Right atrium auricular region (tissue), 2 donors: Measurements from ENCODE around the gene TRAF3. TPM values are rescaled to one million over a fixed set of nuclear protein-coding genes. Genes with fewer than 3 reads are reported as not detected.

Experiments
- DNase-seq: peaks from one replicate; pipeline ENCODE4 v3.0.0-alpha.2; 2019; ENCODE audit warnings: low spot score
- H3K27ac ChIP-seq, 2 donors: fragments of 200-600 bp; sonication (generic); 1 replicate in 1 of 2; 2 replicates in 1 of 2; pipeline ENCODE4 v1.5.1; 2016 to 2019
- H3K27me3 ChIP-seq, 2 donors: fragments of 200-600 bp; sonication (generic); one replicate each; pipeline versions ENCODE4 v1.5.1 to v1.6.0; 2017 to 2019
- H3K36me3 ChIP-seq: fragments of 200-600 bp; sonication (generic); one replicate; pipeline ENCODE4 v1.5.1; 2016
- H3K4me1 ChIP-seq, 2 donors: fragments of 200-600 bp; sonication (generic); one replicate each; pipeline versions ENCODE4 v1.5.1 to v1.6.0; 2017 to 2019
- H3K4me3 ChIP-seq, 2 donors: fragments of 200-600 bp; sonication (generic); 1 replicate in 1 of 2; 2 replicates in 1 of 2; pipeline ENCODE4 v1.5.1; 2017 to 2019; ENCODE audit warnings: mild to moderate bottlenecking in 1 of 2, moderate library complexity in 1 of 2
- H3K9me3 ChIP-seq, 2 donors: fragments of 200-600 bp; sonication (generic); one replicate each; pipeline ENCODE4 v1.5.1; 2019
- CTCF ChIP-seq, 2 donors: fragments of 200-600 bp; sonication (generic); IDR thresholded peaks; one replicate each; pipeline ENCODE4 v1.5.1; 2019; ENCODE audit warnings: antibody characterized with exemption in 2 of 2
- total RNA-seq, 2 donors: library from RNA; depleted of rRNA; stranded (reverse); fragments of >200 nt; gene quantifications; one replicate each; pipeline ENCODE4 v1.1.0, GENCODE V29; 2016

The TRAF3 gene
- total RNA-seq, 2 donors from 2014 or later: 9.1 to 10.0 TPM

GRCh38 chr14:102913341-102914211 lies 136.3 kb downstream of the TRAF3 start:
- no peaks in the 10 kb centered on the region for H3K9me3 ChIP-seq
- no peaks in the 10 kb centered on the region for H3K27me3 ChIP-seq
- DNase-seq: no peak
- H3K4me1 ChIP-seq: no peaks in the 10 kb centered on the region
- no peak for TF ChIP-seq CTCF (IDR thresholded peaks at IDR 0.05)
- no peak overlapping the region for H3K4me3 ChIP-seq
- no peaks in the 10 kb centered on the region for H3K36me3 ChIP-seq
- no peak overlapping the region for H3K27ac ChIP-seq

GRCh38 chr14:102914474-102915291 lies 137.4 kb downstream of the TRAF3 start:
- Histone ChIP-seq H3K36me3 (no peaks in the 10 kb centered on the region), H3K4me3 (no peak overlapping the region), H3K9me3 (no peaks in the 10 kb centered on the region), H3K27ac (no peak overlapping the region), H3K4me1 (no peaks in the 10 kb centered on the region), H3K27me3 (no peaks in the 10 kb centered on the region)
- no peak for TF ChIP-seq CTCF (IDR thresholded peaks at IDR 0.05)
- no peak for DNase-seq

GRCh38 chr14:102915292-102916110 lies 138.3 kb downstream of the TRAF3 start:
- H3K4me1 ChIP-seq: no peaks in the 10 kb centered on the region
- no peak for DNase-seq
- H3K36me3 ChIP-seq: no peaks in the 10 kb centered on the region
- H3K27ac ChIP-seq: no peak overlapping the region
- no peaks in the 10 kb centered on the region for H3K9me3 ChIP-seq
- no peak for TF ChIP-seq CTCF (IDR thresholded peaks at IDR 0.05)
- H3K4me3 ChIP-seq: no peak overlapping the region
- no peaks in the 10 kb centered on the region for H3K27me3 ChIP-seq

- no peak for DNase-seq
- Histone ChIP-seq H3K9me3 (no peaks in the 10 kb centered on the region), H3K36me3 (no peaks in the 10 kb centered on the region), H3K27ac (no peak overlapping the region), H3K4me3 (no peak overlapping the region), H3K27me3 (no peaks in the 10 kb centered on the region), H3K4me1 (no peaks in the 10 kb centered on the region)
- no peak for TF ChIP-seq CTCF (IDR thresholded peaks at IDR 0.05)
Observed at GRCh38 chr14:102916347-102917055, 139.3 kb downstream of the TRAF3 start.

- Histone ChIP-seq H3K27me3 (no peaks in the 10 kb centered on the region), H3K9me3 (no peaks in the 10 kb centered on the region), H3K4me1 (no peaks in the 10 kb centered on the region), H3K36me3 (no peaks in the 10 kb centered on the region), H3K4me3 (no peak overlapping the region), H3K27ac (no peak overlapping the region)
- no peak for DNase-seq
- TF ChIP-seq CTCF (IDR thresholded peaks at IDR 0.05): no peak
Observed at GRCh38 chr14:102917056-102917385, 139.8 kb downstream of the TRAF3 start.
